K562 (cell line): ENCODE measurements around the gene GNG11. TPM values are rescaled to one million over a fixed set of nuclear protein-coding genes. Genes with fewer than 3 reads are reported as not detected.

ENCODE experiments used
- ATAC-seq: fragments of 200-7000 bp; cut with Tn5 transposase; 3 replicates; pipeline ENCODE4 v1.9.1; 2020; ENCODE audit warnings: moderate library complexity
- BruUV-seq: library from RNA; stranded (reverse); fragments of 400-500 nt; replicated peaks from 2 replicates; lab custom pipeline; 2021; lab: Mats Ljungman, UMichigan
- CTCF ChIA-PET: fragments of 300-600 bp; formaldehyde crosslinking; extraction: SDS; loops from one replicate; lab custom pipeline; 2021; ENCODE audit warnings: low intra/inter-chr PET ratio; lab: Yijun Ruan, JAX
- POLR2A ChIA-PET: fragments of 300-600, 350-650 bp; sonication (Branson Sonifier 250); formaldehyde crosslinking; extraction: SDS; loops from one replicate; lab custom pipeline; 2021; ENCODE audit warnings: antibody characterized with exemption, inconsistent platforms; lab: Yijun Ruan, JAX
- DNase-seq, 4 experiments: peaks; one replicate each; pipeline versions ENCODE4 v3.0.0 to v3.0.0-alpha.2; 2011 to 2018; ENCODE audit warnings: low spot score in 3 of 4, mixed read lengths in 3 of 4; ENCODE audit errors: extremely low read depth in 1 of 4
- FAIRE-seq: peaks from 2 replicates; lab custom pipeline; 2011; peaks lifted over from hg19 to GRCh38; lab: Jason Lieb, UNC
- H2AFZ ChIP-seq: 2 replicates; pipeline ENCODE4 v1.6.0; 2011; ENCODE audit warnings: low read depth, low read length, control low read depth, inconsistent platforms
- H3K27ac ChIP-seq: fragments of 200-600 bp; 3 replicates; pipeline ENCODE4 v1.8.0; 2011; ENCODE audit warnings: low read depth, mild to moderate bottlenecking, control low read depth, inconsistent platforms, low read length, moderate library complexity, mixed read lengths; ENCODE audit errors: extremely low read depth
- H3K27me3 ChIP-seq, 2 experiments: fragments of 300-600 bp in 1 of 2; 2 replicates in 1 of 2; 3 replicates in 1 of 2; pipeline versions ENCODE4 v1.6.0 to v1.8.0; 2011; ENCODE audit warnings: inconsistent platforms in 2 of 2, low read length in 2 of 2, mild to moderate bottlenecking in 1 of 2, mixed read lengths in 1 of 2, moderate library complexity in 1 of 2; ENCODE audit not compliant: control insufficient read depth in 2 of 2, insufficient read depth in 2 of 2
- H3K36me3 ChIP-seq: fragments of 300-600 bp; 3 replicates; pipeline ENCODE4 v1.8.0; 2011; ENCODE audit warnings: mild to moderate bottlenecking, low read length, inconsistent platforms; ENCODE audit not compliant: control insufficient read depth, insufficient read depth
- H3K4me1 ChIP-seq, 2 experiments: fragments of 200-600 bp in 1 of 2; replicated peaks in 1 of 2; 2 replicates in 1 of 2; 3 replicates in 1 of 2; pipeline versions ENCODE4 v1.5.1 to v1.8.0; 2011; ENCODE audit warnings: inconsistent platforms in 2 of 2, low read length in 2 of 2, mild to moderate bottlenecking in 1 of 2, mixed read lengths in 1 of 2, moderate library complexity in 1 of 2; ENCODE audit not compliant: control insufficient read depth in 2 of 2, insufficient read depth in 2 of 2
- H3K4me2 ChIP-seq: 2 replicates; pipeline ENCODE4 v1.6.1; 2011; ENCODE audit warnings: low read length, control low read depth, inconsistent platforms, mixed read lengths; ENCODE audit not compliant: insufficient read depth
- H3K4me3 ChIP-seq: fragments of 200-600 bp; sonication (generic), shearing (Covaris generic); 2 replicates; pipeline ENCODE4 v1.5.1; 2016; ENCODE audit warnings: control low read depth, inconsistent platforms
- H3K79me2 ChIP-seq: fragments of 200-600 bp; 3 replicates; pipeline ENCODE4 v1.8.0; 2011; ENCODE audit warnings: low read length, inconsistent platforms; ENCODE audit not compliant: control insufficient read depth, insufficient read depth
- H3K9ac ChIP-seq, 2 experiments: 2 replicates each; pipeline versions ENCODE4 v1.6.0 to v1.6.1; 2011; ENCODE audit warnings: low read depth in 2 of 2, low read length in 2 of 2, control low read depth in 1 of 2, inconsistent platforms in 1 of 2, mild to moderate bottlenecking in 1 of 2, mixed read lengths in 1 of 2; ENCODE audit not compliant: insufficient read depth in 1 of 2
- H3K9me1 ChIP-seq: one replicate; pipeline ENCODE4 v1.6.0; 2011; ENCODE audit warnings: inconsistent platforms, mild to moderate bottlenecking, low read length, moderate library complexity; ENCODE audit not compliant: control insufficient read depth, insufficient read depth
- H3K9me3 ChIP-seq: replicated peaks from 2 replicates; pipeline ENCODE4 v1.5.1; 2011; ENCODE audit warnings: low read depth, low read length, inconsistent platforms; ENCODE audit not compliant: control insufficient read depth, insufficient read depth
- H4K20me1 ChIP-seq: replicated peaks from 2 replicates; pipeline ENCODE4 v1.6.1; 2011; ENCODE audit warnings: low read length, inconsistent platforms, mixed read lengths; ENCODE audit not compliant: control insufficient read depth, insufficient read depth
- ARID3A ChIP-seq: IDR thresholded peaks from 2 replicates; pipeline ENCODE4 v1.6.1; 2012; ENCODE audit warnings: low read depth, low read length, improper control_type of control experiment, borderline replicate concordance
- ATF3 ChIP-seq, 2 experiments: fragments of 450-650 bp in 1 of 2; sonication (generic) in 1 of 2; formaldehyde crosslinking in 1 of 2; IDR thresholded peaks in 1 of 2; conservative IDR thresholded peaks in 1 of 2; 2 replicates each; pipeline versions ENCODE4 v1.6.1 to v1.8.1; 2016 to 2023; ENCODE audit warnings: mild to moderate bottlenecking in 2 of 2, moderate library complexity in 2 of 2, inconsistent platforms in 1 of 2, missing genetic modification reagents in 1 of 2
- BRF2 ChIP-seq: IDR thresholded peaks from 3 replicates; pipeline ENCODE4 v1.6.1; 2011; ENCODE audit warnings: borderline replicate concordance, mild to moderate bottlenecking; ENCODE audit not compliant: insufficient read length, insufficient read depth
- CEBPG ChIP-seq, 3 experiments: fragments of 200-800 bp in 1 of 3; sonication (Bioruptor generic) in 1 of 3; sonication (generic) in 1 of 3; formaldehyde crosslinking in 1 of 3; IDR thresholded peaks in 2 of 3; conservative IDR thresholded peaks in 1 of 3; 2 replicates each; pipeline versions ENCODE4 v1.6.1 to v1.8.0; 2016 to 2022; ENCODE audit warnings: missing compliant biosample characterization in 2 of 3, missing genetic modification characterization in 2 of 3, mild to moderate bottlenecking in 1 of 3, missing genetic modification reagents in 1 of 3
- FOXP4 ChIP-seq: sonication (generic); formaldehyde crosslinking; IDR thresholded peaks from 2 replicates; pipeline ENCODE4 v1.8.0; 2022; ENCODE audit warnings: mild to moderate bottlenecking, missing genetic modification reagents, borderline replicate concordance
- PTRF ChIP-seq: fragments of 450-650 bp; IDR thresholded peaks from 2 replicates; pipeline ENCODE4 v1.6.1; 2016; ENCODE audit warnings: mild to moderate bottlenecking, missing genetic modification characterization, missing compliant biosample characterization
- SFPQ ChIP-seq: fragments of 200-400 bp; formaldehyde crosslinking; IDR thresholded peaks from 2 replicates; pipeline ENCODE4 v1.6.1; 2017; ENCODE audit warnings: mild to moderate bottlenecking, low read depth, low read length, moderate library complexity
- WGBS: fragments of 100-300 bp; shearing (Covaris generic); methylation state at CpG from one replicate; pipeline ENCODE4 v1.1.6; 2016; ENCODE audit warnings: low coverage, mixed read lengths; ENCODE audit not compliant: insufficient coverage; ENCODE audit errors: missing lambda C conversion rate; 5-methylcytosine and 5-hydroxymethylcytosine counted together
- in situ Hi-C: fragments of 300-500 bp; cut with MboI; formaldehyde crosslinking; loops from 4 replicates; pipeline ENCODE4 v1.15.0; 2018; ENCODE audit warnings: inconsistent platforms, mixed read lengths
- intact Hi-C: fragments of 100-400 bp; cut with micrococcal nuclease; formaldehyde crosslinking; loops from 2 replicates; pipeline ENCODE4 v1.14.2; 2022
- polyA plus RNA-seq, 8 experiments: library from polyadenylated mRNA; depleted of rRNA in 4 of 8; stranded (reverse) in 5 of 8; unstranded in 3 of 8; fragments of >200 nt; fragmentation: Nextera tagmentation in 2 of 8; fragmentation: Illumina TruSeq in 1 of 8; extraction: Ambion mirVana in 2 of 8; extraction: Trizol in 1 of 8; gene quantifications; 2 replicates each; pipeline versions ENCODE4 v1.2.1 to v1.2.3, GENCODE V29; 2011 to 2014; ENCODE audit warnings: inconsistent platforms in 1 of 8, missing spikeins in 1 of 8
- total RNA-seq, 7 experiments: library from RNA; depleted of rRNA in 6 of 7; stranded (reverse); fragments of >200 nt in 6 of 7; fragmentation: Illumina TruSeq in 2 of 7; extraction: Trizol in 2 of 7; gene quantifications; 2 replicates each; pipeline versions ENCODE4 v1.2.1 to v1.2.3, GENCODE V29; 2011 to 2021; ENCODE audit warnings: low replicate concordance in 1 of 7

GNG11 gene
- total and polyA plus RNA-seq, 9 of the 15 experiments (the other 6 are each of a cell fraction or from before 2014, with no cell fraction given), result 0.06 TPM; not detected in 8

GRCh38 chr7:93873998-93874574, 47.4 kb upstream of the GNG11 start:
- Histone ChIP-seq H2AFZ (no peak overlapping the region), H3K9ac (no peak overlapping the region), H3K36me3 (no peaks in the 10 kb centered on the region), H3K27me3 (no peaks in the 10 kb centered on the region), H3K79me2 (no peaks in the 10 kb centered on the region), H3K4me1 (no peaks in the 10 kb centered on the region; a peak in 1 of 5 replicates), H3K9me3 (no peaks in the 10 kb centered on the region), H3K9me1 (no peaks in the 10 kb centered on the region), H3K4me2 (no peak overlapping the region), H4K20me1 (no peaks in the 10 kb centered on the region), H3K4me3 (no peak overlapping the region), H3K27ac (no peak overlapping the region)
- intact Hi-C loops, result no loop called here
- ATAC-seq (no peak), DNase-seq (no peak), FAIRE-seq (no peak)
- WGBS, result 0% methylated on average over 1 of the region's 1 CpG
- POLR2A ChIA-PET, result no interaction called here
- CTCF ChIA-PET, result no interaction called here
- in situ Hi-C loops, result no loop called here
- TF ChIP-seq BRF2 (no peak), FOXP4 (no peak), ATF3 (IDR thresholded peaks at IDR 0.05) (peak; percentile 44; the same call in 1 of the 2 replicates), ATF3 (CRISPR knock-in tag; conservative IDR thresholded peaks at IDR 0.05) (no peak), ARID3A (no peak), PTRF (no peak), CEBPG (CRISPR knock-in tag; IDR thresholded peaks at IDR 0.05) (no peak), CEBPG (tag; conservative IDR thresholded peaks at IDR 0.05 in 1 of 2, IDR thresholded peaks at IDR 0.05 in 1 of 2) (peak in 1 of 2 experiments; percentile 45; a peak in 1 of 4 replicates), SFPQ (no peak)
- BruUV-seq, result no TSS peak
